SK-MEL-5 (cell line): ENCODE results near the gene TRAPPC3. TPM values are rescaled to one million over a fixed set of nuclear protein-coding genes. Genes with fewer than 3 reads are reported as not detected.

Experiments
- DNase-seq: peaks from one replicate; pipeline ENCODE4 v3.0.0-alpha.2; 2016; ENCODE audit warnings: low read depth, low spot score
- in situ Hi-C: cut with HindIII; loops from 2 replicates; pipeline ENCODE4 v1.10.0; 2016; ENCODE audit warnings: low sequenced_read_pairs, high pct_unique_total_duplicates, low pct_unique_long_range_greater_than_20kb
- total RNA-seq: library from RNA; depleted of rRNA; stranded (reverse); fragments of >200 nt; shearing (Covaris generic); gene quantifications from 2 replicates; pipeline ENCODE4 v1.2.3, GENCODE V29; 2014

Gene TRAPPC3
- total RNA-seq, 1 experiment from 2014 or later: 84.9 TPM

DNA sequence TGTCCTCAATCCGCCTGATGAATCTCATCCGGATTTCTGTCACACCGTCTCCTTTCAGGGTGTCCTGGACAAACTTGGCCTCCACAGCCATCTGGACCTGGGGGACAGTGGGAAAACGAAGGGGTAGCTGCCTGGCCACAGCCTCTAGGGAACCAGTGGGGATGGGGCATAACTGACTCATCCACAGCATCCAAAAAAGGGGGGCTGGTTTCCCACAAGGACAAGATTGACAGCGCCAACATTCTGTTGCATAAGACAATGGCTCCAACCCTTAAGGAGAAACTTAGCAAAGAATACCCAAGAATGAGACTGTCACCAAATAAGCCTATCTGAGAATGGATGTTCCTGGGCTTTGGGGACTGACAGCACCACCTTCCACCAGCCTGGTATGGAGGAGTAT lies 12.1 kb downstream of the TRAPPC3 start:
- in situ Hi-C loops: no loop called here
- no peak for DNase-seq

DNA sequence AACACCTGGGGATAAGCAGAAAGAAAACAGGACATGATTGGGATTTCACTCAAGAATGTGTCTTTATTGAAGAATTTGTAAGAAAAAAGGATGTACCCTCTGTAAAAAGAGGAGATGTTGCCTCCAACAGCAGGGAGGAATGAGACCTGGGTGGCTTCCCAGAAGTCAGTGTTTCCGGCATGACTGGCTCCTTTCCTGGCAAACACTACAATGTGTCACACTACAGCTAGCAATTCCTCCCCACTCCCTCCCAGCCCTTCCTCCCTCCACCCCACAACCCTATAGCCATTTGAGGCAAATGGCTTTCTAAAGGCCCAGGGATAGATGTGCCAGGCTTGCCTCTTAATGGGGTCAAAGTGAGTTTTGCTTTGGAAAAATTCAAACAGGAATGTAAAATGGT lies 12.8 kb downstream of the TRAPPC3 start:
- in situ Hi-C loops: no loop called here
- DNase-seq: no peak

DNA sequence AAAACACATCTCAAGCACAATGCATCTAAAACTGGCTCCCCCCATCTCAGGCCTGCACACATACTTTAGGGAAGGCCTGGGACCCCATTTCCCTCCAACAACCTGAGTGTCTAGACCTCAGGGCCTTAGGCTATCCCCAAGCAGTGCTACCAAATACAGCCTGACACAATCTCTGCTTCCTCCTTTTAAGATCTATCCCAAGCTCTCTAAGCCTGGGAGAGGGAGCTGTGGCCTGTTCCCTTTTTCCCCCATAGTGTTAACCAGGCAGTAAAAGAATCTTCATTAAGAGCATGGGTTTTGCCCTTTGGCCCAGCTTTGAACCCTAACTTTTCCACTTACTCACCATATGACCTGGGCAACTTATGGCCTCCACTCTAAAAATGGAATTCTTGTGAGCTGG lies 13.5 kb downstream of the TRAPPC3 start:
- in situ Hi-C loops: no loop called here
- DNase-seq: no peak

DNA sequence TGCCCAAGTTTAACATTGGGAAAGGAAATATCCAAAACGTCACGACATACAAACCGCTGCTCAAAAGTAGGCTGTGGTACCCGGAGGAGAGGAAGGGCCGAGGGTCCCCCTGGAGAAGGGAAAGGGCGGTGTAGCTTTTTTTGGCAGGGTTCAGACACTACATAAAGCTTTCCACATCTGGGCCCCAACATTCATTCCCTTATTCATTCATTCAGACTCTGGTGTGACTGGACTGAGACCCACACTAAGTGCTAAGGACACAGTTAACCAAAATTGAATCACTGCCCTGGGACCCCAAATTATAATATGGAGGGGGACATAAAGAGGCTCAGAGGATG lies 14.0 kb downstream of the TRAPPC3 start:
- in situ Hi-C loops: no loop called here
- DNase-seq: no peak

DNA sequence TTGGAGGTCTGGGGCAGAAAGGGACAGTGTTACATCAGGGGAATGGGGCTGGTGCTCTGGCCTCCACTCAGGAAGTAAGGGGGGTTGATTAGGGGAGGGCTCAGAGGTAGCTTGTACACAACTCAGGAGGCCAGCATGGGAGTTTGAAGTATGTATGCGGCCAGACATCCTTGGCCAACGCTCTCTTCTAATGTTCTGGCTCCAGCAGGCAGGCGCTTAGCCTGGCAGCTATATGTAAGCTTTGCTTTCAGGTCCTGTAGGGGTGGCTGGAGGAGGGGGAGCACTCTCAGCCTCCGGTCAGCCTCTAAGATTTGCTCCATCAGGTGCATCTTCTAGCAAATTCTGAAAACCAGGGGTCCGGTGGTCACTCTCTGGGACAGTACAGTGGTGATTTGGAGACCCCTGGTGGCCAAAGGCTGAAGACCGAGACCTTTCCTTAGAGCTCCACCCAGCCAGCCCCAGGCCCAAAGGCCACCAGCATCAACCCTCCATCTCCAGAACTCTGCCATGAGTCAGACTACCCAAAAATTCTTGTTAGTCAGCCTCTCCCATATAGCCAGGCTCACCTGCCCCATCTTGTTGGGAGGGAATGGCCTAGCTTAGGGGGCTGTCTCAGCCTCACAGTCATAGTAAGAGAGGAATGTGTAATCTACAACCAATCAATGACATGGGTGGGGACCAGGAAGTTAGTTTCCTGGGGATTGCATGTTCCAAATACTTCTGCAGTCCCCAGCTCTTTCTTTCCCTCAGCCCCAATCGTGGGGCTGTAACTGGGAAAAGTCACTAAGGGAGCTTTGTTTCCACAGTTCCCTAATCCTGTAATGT lies 14.6 kb downstream of the TRAPPC3 start:
- in situ Hi-C loops: no loop called here
- peak; percentile 71 for DNase-seq

DNA sequence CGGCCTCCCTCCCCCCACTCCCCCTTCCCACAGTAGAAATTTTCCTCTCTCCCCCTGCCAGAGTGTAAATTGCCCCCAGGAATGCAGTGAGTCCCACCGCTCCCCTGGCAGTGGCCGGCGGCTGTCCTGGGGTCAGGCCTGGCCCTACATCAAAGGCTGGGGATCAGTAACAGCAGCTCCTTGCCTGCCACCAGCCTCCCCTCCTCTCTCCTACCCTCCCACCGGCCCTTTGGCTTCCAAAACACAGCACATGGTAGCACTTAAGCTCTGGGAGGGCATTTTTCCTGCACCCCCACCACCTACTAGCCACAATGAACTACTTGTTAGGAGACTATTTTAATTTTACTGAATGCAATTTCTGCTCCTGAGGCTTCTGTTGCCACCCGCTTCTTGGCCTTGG lies 15.3 kb downstream of the TRAPPC3 start:
- in situ Hi-C loops: no loop called here
- DNase-seq: no peak

DNA sequence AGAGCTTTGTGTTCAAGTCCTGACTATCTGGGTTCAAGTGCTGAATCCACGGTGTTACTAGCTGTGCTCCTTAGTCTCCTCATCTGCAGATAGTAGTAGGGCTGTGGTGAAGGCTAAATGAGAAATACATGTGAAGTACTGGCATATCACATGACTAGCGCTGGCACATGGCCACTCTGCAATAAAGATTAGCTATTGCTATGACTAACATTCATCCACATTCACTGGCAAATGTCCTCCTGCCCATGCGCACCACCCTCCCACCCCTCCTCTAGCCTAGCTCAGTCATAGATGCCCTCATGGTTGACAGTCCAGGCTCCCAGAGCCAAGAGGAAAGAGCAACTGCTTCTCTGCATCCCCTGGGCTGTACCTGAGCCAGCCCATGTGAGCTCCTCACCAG lies 15.8 kb downstream of the TRAPPC3 start:
- in situ Hi-C loops: no loop called here
- peak; percentile 52 for DNase-seq

DNA sequence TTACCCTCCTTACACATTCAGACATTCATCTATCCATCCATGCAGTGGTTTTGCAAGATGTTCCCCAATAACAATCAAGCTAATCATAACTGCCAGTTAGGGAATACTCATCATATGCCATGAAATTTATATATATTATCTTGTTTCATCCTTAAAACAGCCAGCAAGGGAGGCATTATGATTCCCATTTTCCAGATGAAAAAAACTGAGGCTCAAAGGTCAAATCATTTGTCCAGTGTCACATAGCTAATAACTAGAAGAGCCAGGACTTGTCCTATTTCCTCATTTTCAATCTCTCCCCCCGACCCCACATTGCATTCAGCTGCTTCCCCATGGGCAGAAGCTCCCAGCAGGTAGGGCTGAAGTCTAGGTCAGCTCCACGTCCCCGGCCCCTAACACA lies 17.3 kb downstream of the TRAPPC3 start:
- in situ Hi-C loops: no loop called here
- no peak for DNase-seq

DNA sequence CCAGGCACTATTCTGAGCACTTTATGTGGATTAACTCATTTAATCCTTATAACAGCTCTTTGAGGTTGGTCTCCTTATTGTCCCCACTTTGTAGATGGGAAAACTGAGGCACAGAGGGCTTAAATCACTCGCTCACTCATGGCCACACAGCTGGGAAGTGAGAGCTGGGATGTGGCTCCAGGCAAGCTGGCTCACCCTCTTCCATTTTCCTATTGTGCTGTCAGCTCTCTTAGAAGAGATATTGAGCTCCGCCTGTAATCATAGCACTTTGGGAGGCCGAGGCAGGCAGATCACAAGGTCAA lies 20.4 kb downstream of the TRAPPC3 start:
- in situ Hi-C loops: no loop called here
- DNase-seq: no peak

DNA sequence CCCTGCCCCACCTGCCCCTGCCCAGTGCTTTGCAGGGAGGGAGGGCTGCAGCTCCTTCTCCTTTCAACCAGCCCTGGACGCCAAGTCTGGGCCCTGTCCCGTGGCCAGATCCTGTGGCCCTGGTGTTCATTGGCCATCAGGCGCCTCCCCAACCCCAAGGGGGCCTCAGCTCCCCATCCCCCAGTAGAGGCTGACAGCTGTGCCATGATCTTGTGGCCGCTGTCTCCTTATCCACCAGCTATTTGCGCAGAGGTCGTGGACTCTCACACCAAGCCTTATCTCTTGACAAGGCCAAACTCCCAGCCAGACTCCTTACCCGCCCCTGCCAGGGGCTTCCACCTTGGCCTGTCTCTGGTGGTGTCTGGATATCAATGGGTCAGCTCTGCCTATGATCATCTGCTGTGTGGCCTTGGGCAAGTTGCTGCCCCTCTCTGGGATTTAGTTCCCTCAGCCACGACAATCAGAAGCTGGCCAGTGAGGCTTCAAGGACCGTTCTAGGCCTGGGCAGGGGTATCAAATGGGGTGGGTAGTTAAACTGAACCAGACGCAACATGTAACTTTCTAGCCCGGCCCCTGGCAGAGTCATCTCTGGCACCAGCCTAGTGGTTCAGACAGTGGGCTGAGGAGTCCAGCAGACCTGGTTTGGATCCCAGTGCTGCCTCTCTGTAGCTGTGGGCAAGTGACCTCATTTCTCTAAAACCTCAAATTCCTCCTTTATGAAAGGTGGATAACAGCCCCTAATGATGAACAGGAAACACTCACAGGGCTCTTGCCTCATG lies 21.0 kb downstream of the TRAPPC3 start:
- in situ Hi-C loops: no loop called here
- DNase-seq: no peak

DNA sequence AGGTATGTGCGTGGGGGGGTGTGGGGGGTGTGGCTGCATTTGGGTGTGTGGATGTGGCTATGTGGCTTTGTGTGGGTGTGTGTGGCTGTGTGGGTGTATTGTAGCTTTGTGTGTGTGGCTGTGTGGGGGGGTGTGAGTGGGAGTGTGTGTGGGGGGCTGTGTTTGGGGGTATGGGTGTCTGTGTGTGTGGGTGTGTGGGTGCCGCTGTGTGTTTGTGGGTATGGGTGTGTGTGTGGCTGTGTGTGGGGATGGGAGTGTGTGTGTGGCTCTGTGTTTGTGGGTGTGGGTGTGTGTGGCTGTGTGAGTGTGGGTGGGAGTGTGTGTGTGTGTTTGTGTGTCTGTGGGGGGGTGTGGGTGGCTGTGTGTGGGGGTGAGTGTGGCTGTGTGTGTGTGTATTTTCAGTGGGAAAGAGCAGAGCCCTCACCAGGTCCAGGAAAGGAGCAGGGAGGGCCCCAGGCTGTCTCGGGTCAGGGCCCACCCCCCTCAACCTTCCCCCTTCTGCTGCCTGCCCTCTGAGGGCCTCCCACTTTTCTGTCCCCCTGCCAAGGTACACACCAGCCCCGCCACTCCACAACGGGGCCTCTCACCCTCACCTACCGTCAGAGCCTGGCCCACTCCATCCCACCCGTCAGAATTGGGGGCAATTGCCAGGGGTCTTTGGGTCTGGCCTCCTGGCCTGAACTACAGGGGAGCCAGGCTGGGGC lies 22.3 kb downstream of the TRAPPC3 start:
- in situ Hi-C loops: no loop called here
- no peak for DNase-seq

DNA sequence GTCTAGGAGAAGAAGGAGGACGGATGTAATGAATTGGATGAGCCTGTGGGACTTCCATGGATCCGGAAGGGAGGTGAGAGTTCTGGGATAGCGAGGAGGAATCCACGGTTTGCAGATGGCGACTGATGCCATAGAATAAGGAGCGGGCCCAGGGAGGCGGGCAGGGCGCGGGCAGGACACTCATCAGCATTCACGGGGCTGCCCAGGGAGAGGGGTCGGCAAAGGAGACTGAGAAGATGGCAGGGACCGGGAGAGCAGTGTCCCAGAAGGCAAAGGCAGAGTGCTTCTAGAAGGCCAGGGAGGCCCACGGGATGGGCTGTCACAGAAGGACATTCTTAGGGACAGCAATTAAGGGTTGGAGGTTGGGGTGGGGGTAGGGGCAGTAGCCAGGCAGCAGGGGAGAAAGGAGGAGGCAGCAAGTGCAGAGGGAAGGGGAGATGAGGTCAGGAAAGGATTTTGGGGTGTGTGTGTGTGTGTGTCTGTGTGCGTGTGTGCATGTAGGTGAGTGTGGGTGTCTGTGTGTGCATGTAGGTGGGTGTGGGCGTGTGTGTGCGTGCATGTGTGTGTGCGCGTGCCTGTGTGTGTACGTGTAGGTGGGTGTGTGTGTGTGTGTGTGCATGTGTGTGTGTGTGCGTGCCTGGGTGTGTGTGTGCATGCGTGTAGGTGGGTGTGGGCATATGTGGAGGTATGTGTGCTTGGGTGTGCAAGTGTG lies 23.1 kb downstream of the TRAPPC3 start:
- in situ Hi-C loops: no loop called here
- no peak for DNase-seq

DNA sequence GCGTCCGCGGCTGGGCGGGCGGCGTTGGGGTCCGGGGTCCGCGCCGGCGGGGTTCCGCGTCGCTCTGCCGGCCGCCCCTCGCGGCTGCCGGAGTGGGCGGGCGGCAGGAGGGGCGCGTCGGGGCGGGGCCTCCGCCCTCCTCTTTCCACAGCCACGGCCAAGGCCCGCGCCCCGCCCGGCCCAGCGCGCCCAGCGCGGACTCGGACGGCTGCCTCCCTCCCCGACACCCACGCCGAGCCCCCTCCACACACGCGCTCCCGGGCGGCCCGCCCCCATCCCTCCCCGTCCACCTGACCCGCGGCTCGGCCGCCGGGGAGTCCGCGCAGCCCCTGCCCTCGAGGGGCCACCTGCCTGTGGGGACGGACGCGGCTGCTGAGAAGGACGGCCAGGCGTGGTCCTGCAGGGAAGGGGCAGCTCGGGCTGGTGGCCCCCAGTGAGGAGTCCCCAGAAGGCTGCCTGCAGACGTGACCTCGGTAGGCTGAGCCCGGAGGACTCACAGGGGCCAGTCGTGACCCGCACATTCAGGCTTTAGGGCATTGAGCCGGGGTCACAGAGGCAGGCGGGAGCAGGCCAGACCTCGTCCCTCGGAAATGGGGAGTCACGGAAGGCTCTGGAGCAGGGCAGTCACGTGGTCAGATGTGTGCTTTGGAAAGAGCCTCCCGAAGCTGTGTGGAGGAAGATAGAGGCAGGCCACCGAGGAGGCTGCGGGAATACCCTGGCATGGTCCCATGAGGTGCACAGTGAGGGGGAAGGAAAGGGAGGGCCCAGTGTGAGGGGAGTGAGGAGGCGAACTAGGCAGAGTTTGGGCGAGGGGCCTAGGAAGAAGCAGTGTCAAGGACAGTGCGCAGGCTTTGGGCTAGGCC lies 23.9 kb downstream of the TRAPPC3 start, which contains the start of gene COL8A2:
TSS of gene COL8A2 (minus strand) at position 94 of the 863 bp plus-strand sequence. CDS start 24,980 bp downstream, outside the sequence.
- in situ Hi-C loops: no loop called here
- DNase-seq: no peak

DNA sequence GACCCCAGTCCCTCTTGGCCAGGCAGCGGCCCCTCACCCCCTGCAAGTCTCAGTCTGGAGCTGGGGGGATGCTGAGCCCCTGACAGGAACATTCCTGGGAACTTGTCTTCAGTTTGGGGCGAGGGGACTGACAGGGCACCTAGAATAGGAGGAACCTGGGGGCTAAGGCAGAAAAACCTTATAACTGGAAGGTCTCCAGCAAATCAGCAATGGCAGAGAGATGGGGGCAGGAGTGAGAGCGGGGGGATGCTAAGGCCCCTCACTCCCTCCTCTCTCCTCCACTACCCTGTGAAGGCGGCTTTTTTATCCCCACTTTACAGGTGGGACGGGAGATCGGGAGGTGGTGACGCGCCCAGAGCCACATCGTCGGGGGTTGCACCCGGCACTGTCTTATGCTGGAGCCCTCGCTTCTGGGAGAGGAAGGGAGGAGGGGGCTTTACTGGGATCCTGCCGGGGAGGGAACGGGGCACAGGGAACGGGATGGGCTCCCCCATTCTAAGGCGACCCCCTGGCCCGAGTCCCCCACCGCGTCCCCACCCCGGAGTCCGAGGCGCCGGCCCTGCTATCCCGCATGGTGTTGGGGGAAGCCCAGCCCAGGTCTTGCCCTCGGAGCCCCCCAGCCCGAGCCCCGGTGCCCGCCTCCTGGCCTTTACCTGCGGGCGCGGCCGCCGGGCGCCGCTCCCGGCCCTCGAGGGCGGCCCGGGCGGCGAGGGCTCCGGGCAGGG lies 24.7 kb downstream of the TRAPPC3 start:
- in situ Hi-C loops: no loop called here
- DNase-seq: no peak

DNA sequence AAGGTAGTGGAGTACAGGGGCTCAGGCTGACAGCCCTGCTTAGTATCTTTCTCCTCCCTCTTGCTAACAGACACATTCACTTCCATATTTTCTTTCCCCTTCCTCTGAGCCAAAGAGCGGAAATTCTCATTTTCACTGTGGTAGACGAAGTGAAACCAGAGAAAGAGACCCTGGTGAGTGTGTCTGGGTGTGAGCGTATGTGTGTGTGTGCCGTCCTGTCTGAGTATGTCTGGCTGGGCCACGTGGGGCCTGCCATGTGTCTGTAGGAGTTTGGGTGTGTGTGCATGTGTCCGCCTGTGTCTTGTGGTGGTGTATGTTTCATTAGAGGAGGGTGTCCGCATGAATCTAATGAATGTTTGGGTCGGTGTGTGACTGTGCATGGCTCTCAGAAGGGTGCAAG lies 25.9 kb downstream of the TRAPPC3 start:
- in situ Hi-C loops: no loop called here
- no peak for DNase-seq

DNA sequence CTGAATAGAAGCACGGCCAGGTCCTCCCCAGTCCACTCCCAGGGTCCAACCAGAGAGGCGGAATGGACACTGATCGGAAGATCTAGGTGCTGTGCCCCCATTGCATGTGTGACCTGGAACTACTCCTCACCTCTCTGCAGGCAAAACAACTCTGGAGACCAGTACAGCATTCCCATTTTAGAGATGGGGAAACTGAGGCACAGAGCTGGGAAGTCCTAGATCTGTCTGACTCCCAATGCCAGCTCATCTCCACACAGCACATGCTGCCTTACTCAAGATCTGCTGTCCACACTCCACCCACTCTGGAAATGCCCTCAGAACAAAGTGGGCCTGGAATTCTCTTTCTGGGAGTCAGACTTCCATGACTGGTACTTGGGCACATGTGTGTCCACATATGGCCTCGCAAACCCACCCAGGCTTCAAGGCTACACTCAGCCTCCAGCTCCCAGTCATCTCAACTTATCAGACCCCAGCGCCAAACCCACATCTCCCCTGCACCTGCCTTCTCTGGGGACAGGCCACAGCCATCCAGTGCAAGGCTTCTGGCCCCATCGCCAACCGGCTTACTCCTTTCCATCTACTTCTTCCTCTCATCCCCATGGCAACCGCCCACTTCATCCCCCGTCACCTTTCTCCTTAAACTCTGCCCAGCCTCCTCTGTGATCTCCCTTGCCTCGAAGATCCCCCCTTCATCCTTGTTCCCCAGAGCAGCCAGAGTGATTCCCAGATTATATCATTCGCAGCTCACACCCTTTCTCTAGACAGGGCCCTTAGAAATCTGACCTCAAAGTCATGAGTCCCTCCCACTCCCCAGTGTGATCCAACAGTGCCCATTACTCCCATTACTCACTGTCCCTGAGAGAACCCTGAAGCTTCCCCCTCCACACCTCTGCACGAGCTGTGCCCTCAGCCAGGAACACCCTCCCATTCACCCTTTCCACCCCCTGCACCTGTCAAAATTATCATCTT lies 26.9 kb downstream of the TRAPPC3 start:
- no peak for DNase-seq
- in situ Hi-C loops: no loop called here
